ENCODE measurements around the gene NUDCD3.

The NUDCD3 gene

DNA sequence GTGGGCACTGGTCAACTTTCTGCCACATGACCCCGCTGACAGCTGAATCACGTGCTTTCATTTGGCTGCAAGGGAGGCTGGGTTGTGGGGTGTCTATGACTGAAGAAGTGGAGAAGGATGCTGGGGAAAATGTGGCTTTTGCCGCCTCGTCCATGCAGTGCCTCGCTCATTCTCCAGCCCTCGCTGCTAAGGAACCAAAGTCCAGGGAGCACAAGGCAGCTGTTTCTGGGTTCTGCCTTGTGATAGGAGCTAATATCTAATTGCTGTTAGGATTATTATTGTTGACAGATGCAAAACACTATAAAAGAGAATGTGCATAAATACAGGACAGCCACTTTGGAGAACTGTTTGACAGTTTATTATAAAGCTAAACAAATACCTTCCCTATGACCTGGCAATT, 160.1 kb downstream of the NUDCD3 start:
- no peaks in the 10 kb centered on the region for H3K9me3 ChIP-seq (ENCODE audit: control insufficient read depth in 1 of 2, low read length in 2 of 2)
- H3K27ac ChIP-seq (ENCODE audit: low read depth, low read length), result no peak overlapping the region
- peaks cover 5% of the 10 kb centered on the region in 2 donors for H3K4me1 ChIP-seq (ENCODE audit: control insufficient read depth in 1 of 2, insufficient read depth in 2 of 2, low read length in 2 of 2)
- no peak overlapping the region for H3K4me3 ChIP-seq (ENCODE audit: low read depth in 1 of 2, low read length in 2 of 2)
- H3K9ac ChIP-seq (ENCODE audit: low read depth in 1 of 2, low read length in 2 of 2), result no peak overlapping the region
- H3K36me3 ChIP-seq (ENCODE audit: control insufficient read depth in 1 of 2, insufficient read depth in 2 of 2, low read length in 2 of 2), result no peaks in the 10 kb centered on the region
- peaks cover 14 to 16% of the 10 kb centered on the region in 2 donors for H3K27me3 ChIP-seq (ENCODE audit: control insufficient read depth in 1 of 2, insufficient read depth in 2 of 2, low read length in 2 of 2)

DNA sequence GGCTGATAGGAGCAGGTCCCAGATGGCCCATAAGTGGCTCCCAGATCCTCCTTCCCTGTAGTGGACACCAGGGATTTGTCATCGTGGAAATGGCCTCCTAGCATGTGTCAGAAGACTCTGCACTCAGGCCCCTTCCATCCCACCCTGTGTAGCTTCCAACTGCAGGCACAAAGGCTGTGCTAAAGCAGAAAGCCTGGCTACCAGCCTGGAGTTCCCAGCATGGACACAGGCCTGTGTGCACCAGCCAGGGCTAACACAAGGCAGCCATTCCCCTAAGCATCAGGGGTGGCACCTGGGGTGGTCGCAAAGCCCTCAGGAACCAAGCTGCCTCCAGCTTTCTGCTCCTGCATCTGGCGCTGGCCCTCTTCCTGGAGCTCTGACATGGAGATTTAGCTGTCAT, 160.6 kb downstream of the NUDCD3 start:
- Histone ChIP-seq H3K4me3 (ENCODE audit: low read depth in 1 of 2, low read length in 2 of 2) (no peak overlapping the region), H3K36me3 (ENCODE audit: control insufficient read depth in 1 of 2, insufficient read depth in 2 of 2, low read length in 2 of 2) (no peaks in the 10 kb centered on the region), H3K27me3 (ENCODE audit: control insufficient read depth in 1 of 2, insufficient read depth in 2 of 2, low read length in 2 of 2) (peaks cover 14 to 16% of the 10 kb centered on the region in 2 donors), H3K9ac (ENCODE audit: low read depth in 1 of 2, low read length in 2 of 2) (no peak overlapping the region), H3K27ac (ENCODE audit: low read depth, low read length) (no peak overlapping the region), H3K4me1 (ENCODE audit: control insufficient read depth in 1 of 2, insufficient read depth in 2 of 2, low read length in 2 of 2) (peaks cover 5% of the 10 kb centered on the region in 2 donors), H3K9me3 (ENCODE audit: control insufficient read depth in 1 of 2, low read length in 2 of 2) (no peaks in the 10 kb centered on the region)

All from duodenal mucosa (tissue), 2 donors.